GM18870 (cell line): ENCODE results near the gene SH3BP1.
"Not testable (repeated sequence)": the region's sequence is repeated elsewhere in the genome, so short reads cannot be mapped to it uniquely, and the experiment has no call there.

Source experiments
- ATAC-seq: cut with Tn5 transposase; IDR thresholded peaks from one replicate; pipeline ENCODE4 v1.9.1; 2021; ENCODE audit warnings: moderate library complexity; ENCODE audit not compliant: unreplicated experiment

Gene SH3BP1

DNA sequence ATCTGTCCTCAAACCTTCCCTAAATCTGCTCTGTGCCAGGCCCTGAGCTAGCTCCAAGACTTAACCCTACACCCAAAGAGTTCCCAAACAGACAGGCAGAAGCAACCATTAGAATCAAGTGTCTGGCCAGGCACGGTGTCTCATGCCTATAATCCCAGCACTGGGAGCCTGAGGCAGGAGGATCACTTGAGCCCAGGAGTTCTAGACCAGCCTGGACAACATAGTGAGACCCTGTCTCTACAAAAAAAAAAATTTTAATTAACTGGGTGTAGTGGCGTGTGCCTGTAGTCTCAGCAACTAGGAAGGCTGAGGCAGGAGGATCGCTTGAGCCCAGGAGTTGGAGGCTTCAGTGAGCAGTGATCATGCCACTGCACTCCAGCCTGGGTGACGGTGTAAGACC, 17.1 kb downstream of the SH3BP1 start:
- ATAC-seq = not testable (repeated sequence)

- ATAC-seq = no peak
These were observed 18.2 kb downstream of the SH3BP1 start for GRCh38 chr22:37657590-37658132.

DNA sequence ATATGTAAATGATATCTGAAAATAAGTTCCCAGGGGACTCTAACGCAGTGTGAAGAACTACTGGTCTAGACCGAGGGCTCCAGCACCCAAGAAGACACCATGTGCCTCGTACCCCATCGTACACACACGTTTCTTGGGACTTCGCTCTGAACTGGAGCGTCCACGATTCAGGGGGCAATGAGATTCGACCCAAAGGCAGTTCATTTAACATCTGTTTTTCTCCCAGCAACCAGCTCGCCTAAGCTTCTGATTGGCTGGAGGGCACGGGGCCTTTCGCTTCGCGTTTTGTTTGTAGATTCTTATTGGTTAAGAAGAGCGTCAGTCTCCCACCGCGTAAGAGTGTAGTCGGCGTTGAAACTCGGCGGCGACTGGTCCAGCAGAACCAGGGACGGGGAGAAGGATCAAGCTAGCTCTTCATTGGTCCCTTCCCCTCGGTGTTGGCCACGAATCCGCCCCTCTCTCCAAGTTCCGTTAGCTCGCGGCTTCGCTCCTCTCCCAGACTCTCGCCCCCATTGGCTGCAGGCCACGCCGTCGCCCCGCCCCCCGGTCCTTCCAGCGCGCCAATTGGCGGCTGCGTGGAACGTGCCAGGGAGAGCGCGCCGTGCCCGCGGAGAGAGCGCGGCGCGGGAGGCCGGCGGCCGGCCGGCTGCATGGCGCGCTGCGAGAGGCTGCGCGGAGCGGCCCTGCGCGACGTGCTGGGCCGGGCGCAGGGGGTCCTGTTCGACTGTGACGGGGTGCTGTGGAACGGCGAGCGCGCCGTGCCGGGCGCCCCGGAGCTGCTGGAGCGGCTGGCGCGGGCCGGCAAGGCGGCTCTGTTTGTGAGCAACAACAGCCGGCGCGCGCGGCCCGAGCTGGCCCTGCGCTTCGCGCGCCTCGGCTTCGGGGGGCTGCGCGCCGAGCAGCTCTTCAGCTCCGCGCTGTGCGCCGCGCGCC, 18.9 kb downstream of the SH3BP1 start, which contains the start of gene PDXP:
Gene PDXP (plus strand): TSS at position 591 of the 933 bp plus-strand sequence. CDS start 60 bp downstream, at position 651.
- peak; percentile 84 for ATAC-seq

DNA sequence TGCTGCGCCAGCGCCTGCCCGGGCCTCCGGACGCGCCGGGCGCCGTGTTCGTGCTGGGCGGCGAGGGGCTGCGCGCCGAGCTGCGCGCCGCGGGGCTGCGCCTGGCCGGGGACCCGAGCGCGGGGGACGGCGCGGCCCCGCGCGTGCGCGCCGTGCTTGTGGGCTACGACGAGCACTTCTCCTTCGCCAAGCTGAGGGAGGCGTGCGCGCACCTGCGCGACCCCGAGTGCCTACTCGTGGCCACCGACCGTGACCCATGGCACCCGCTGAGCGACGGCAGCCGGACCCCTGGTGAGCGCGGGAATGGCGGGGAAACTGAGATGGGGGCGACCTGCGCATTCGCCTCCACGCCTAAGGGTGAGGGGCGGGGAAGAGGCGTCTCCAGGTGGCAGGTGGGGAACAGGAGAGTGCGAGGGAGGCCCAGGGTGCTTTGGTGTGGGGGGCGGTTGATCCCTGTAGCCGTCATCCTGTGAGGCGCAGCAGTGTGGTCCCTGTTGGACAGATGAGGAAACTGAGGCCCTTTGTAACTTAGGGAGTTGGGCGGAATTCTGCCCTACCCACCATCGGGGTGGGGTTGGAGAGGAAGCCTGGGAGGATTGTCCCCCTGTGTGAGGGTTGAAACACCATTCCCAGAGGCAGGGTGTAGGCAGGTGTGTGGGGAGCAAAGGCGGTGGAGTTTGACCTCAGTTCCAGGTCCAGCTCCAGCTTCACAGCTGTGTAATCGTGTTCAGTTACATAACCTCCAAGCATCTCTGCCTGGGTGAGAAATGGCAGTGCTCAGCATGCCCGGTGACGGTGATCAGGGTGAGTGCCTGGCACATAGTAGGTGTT, 19.8 kb downstream of the SH3BP1 start:
- no peak for ATAC-seq

- ATAC-seq = no peak
These were observed 20.6 kb downstream of the SH3BP1 start for GRCh38 chr22:37659897-37660708.

DNA sequence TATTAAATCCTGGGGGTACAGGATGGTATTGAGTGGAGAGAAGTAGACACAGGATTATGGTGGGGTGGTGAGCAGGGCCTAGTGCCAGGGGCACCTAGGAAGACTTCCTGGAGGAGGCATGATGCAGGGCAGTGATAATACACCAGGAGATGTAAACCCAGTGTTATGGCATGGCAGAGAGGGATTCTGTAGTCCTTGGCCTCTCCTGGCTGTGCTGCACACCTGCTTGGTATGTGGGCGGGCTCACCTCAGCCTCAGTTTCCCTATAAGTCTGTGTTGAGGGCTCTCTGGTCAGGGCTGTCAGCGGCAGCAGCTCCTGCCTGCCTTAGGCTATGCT, 21.2 kb downstream of the SH3BP1 start:
- no peak for ATAC-seq

DNA sequence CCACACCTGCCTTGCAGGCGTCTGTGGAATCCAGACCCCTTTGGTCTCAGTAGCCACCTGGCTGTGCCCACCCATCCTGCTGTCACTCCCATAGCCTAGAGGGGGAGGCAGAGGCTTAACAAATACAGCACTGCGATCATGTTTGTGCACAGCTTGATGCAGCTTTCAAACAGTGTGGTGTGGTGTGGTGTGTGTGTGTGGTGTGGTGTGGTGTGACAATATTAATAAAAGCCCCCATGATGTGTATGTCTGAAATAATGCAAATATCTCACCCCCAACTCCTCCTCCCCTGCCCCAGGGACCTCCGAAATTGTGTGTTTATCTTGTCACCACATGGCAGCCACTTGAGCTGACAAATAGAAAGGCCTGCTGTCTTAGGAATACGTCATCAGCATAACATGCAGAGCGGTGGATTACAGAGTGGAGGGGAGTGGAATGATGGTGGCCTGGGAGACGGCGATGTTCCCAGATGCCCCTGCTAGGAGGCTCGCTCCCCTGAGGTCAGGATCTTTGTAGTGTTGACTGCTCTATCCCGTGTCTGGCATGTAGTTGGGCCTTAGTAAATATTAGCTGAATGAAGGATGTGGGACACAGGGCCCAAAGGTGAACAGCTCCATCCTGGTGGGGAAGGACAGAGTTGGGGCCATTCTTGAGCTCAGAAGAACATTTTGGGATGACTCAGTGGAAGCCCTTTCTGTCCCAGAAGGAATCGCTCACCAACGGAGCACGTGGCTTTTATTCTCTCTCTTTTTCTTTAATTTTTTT, 21.9 kb downstream of the SH3BP1 start:
- no peak for ATAC-seq

DNA sequence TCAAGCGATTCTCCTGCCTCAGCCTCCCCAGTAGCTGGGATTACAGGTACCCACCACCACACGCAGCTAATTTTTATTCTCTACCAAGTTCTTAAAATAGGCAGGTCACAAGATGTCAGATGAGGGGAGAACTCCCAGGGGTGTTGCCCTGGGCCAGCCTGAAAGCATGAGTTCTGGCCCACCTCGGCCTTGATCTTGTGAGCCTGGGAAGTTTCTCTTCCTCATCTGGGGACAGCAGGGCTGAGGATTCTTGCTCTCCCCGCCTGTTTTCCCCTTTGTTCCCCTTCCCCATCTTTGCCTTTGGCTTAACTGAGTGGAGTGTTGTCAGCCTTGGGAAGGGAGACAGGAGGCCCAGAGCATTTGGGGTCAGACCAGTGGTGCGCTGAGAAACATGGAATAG, 22.6 kb downstream of the SH3BP1 start:
- ATAC-seq = no peak

DNA sequence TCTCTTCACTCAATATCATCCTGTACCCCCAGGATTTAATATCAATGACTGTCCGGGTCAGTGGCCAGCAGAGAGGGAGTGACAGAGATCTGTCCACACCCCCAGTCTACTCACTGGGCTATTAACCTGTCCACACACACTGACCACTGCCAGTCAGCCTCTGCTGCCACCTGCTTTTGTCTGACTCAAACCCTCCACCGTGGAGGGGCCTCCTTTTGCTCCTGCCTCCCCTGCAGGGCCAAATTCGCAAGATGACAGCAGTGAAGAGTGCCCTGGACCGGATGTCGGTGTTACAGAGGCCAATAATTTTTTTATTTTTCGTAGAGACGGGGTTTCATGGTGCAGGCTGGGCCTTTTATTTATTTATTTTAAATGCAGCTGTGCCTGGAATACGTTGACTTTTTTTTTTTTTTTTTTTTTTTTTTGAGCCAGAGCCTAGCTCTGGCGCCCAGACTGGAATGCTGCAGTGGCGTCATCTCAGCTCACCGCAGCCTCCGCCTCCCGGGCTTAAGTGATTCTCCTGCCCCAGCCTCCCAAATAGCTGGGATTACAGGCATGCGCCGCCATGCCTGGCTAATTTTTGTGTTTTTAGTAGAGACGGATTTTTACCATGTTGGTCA, 24.2 kb downstream of the SH3BP1 start:
- no peak for ATAC-seq

- ATAC-seq = no peak
These were observed 25.0 kb downstream of the SH3BP1 start for GRCh38 chr22:37664249-37665101.

DNA sequence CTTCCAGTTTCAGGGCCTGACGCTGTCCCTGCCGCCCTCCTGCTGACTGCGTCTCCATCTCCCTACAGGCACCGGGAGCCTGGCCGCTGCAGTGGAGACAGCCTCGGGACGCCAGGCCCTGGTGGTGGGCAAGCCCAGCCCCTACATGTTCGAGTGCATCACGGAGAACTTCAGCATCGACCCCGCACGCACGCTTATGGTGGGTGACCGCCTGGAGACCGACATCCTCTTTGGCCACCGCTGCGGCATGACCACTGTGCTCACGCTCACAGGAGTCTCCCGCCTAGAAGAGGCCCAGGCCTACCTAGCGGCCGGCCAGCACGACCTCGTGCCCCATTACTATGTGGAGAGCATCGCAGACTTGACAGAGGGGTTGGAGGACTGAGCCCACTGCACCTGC, 26.0 kb downstream of the SH3BP1 start:
- ATAC-seq = no peak

- no peak for ATAC-seq
These were observed 30.1 kb downstream of the SH3BP1 start for GRCh38 chr22:37669586-37669985.

- no peak for ATAC-seq
These were observed 32.9 kb downstream of the SH3BP1 start for GRCh38 chr22:37672206-37672919.

- ATAC-seq = no peak
These were observed 33.5 kb downstream of the SH3BP1 start for GRCh38 chr22:37672920-37673455.

DNA sequence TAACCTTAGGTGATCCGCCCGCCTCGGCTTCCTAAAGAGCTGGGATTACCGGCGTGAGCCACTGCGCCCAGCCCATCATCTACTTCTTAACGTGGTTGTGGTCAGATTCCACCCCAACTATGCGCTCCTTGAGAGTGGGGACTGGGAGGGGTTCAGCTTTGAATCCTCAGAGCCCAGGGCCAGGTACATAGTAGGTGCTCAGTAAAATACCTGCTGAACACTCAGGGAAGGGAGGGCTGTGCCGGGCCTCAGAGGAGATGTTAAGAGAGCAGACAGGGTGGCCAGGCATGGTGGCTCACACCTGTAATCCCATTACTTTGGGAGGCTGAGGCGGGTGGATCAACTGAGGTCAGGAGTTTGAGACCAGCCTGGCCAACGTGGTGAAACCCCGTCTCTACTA, 34.8 kb downstream of the SH3BP1 start:
- no peak for ATAC-seq

- no peak for ATAC-seq
These were observed 35.8 kb downstream of the SH3BP1 start, which contains the start of gene LGALS1 for GRCh38 chr22:37674951-37675929. Gene LGALS1 (plus strand): TSS chr22:37675636. CDS start chr22:37675703, 67 bp downstream.
